ENCODE results near the gene ETV1.

Gene ETV1

GRCh38 chr7:13987395-13987794 lies 2.1 kb downstream of the ETV1 start:
- Histone ChIP-seq H3K27ac (ENCODE audit: low read depth in 2 of 2, low read length in 2 of 2) (no peak overlapping the region), H3K9ac (ENCODE audit: low read depth in 1 of 2, low read length in 2 of 2) (no peak overlapping the region), H3K4me3 (ENCODE audit: low read length in 2 of 2) (no peak overlapping the region)

GRCh38 chr7:13986208-13986607 lies 3.3 kb downstream of the ETV1 start:
- no peak overlapping the region for H3K9ac ChIP-seq (ENCODE audit: low read depth in 1 of 2, low read length in 2 of 2)
- H3K27ac ChIP-seq (ENCODE audit: low read depth in 2 of 2, low read length in 2 of 2) = no peak overlapping the region
- no peaks in the 10 kb centered on the region for H3K9me3 ChIP-seq (ENCODE audit: control insufficient read depth in 2 of 2, low read length in 2 of 2)
- peaks cover 0 to 6% of the 10 kb centered on the region in 2 donors for H3K27me3 ChIP-seq (ENCODE audit: control insufficient read depth in 2 of 2, insufficient read depth in 2 of 2, low read length in 2 of 2)
- H3K4me1 ChIP-seq (ENCODE audit: control insufficient read depth in 2 of 2, insufficient read depth in 2 of 2, low read length in 2 of 2) = peaks cover 5 to 6% of the 10 kb centered on the region in 2 donors
- no peaks in the 10 kb centered on the region for H3K36me3 ChIP-seq (ENCODE audit: control insufficient read depth in 2 of 2, insufficient read depth in 2 of 2, low read length in 2 of 2)
- no peak overlapping the region for H3K4me3 ChIP-seq (ENCODE audit: low read length in 2 of 2)

More at GRCh38 chr7:13987395-13987794, 2.1 kb downstream of the ETV1 start:
- Histone ChIP-seq H3K27me3 (ENCODE audit: control insufficient read depth in 2 of 2, insufficient read depth in 2 of 2, low read length in 2 of 2) (peaks cover 0 to 6% of the 10 kb centered on the region in 2 donors), H3K4me1 (ENCODE audit: control insufficient read depth in 2 of 2, insufficient read depth in 2 of 2, low read length in 2 of 2) (peaks cover 5 to 6% of the 10 kb centered on the region in 2 donors), H3K36me3 (ENCODE audit: control insufficient read depth in 2 of 2, insufficient read depth in 2 of 2, low read length in 2 of 2) (no peaks in the 10 kb centered on the region), H3K9me3 (ENCODE audit: control insufficient read depth in 2 of 2, low read length in 2 of 2) (no peaks in the 10 kb centered on the region)

- Histone ChIP-seq H3K9ac (ENCODE audit: low read depth in 1 of 2, low read length in 2 of 2) (no peak overlapping the region), H3K9me3 (ENCODE audit: control insufficient read depth in 2 of 2, low read length in 2 of 2) (no peaks in the 10 kb centered on the region), H3K36me3 (ENCODE audit: control insufficient read depth in 2 of 2, insufficient read depth in 2 of 2, low read length in 2 of 2) (no peaks in the 10 kb centered on the region), H3K4me1 (ENCODE audit: control insufficient read depth in 2 of 2, insufficient read depth in 2 of 2, low read length in 2 of 2) (peaks cover 4 to 6% of the 10 kb centered on the region in 2 donors), H3K27ac (ENCODE audit: low read depth in 2 of 2, low read length in 2 of 2) (no peak overlapping the region), H3K4me3 (ENCODE audit: low read length in 2 of 2) (no peak overlapping the region), H3K27me3 (ENCODE audit: control insufficient read depth in 2 of 2, insufficient read depth in 2 of 2, low read length in 2 of 2) (peaks cover 0 to 6% of the 10 kb centered on the region in 2 donors)
These were observed 4.4 kb downstream of the ETV1 start for GRCh38 chr7:13984831-13985685.

- Histone ChIP-seq H3K4me1 (ENCODE audit: control insufficient read depth in 2 of 2, insufficient read depth in 2 of 2, low read length in 2 of 2) (peaks cover 0 to 4% of the 10 kb centered on the region in 2 donors), H3K27ac (ENCODE audit: low read depth in 2 of 2, low read length in 2 of 2) (no peak overlapping the region), H3K9me3 (ENCODE audit: control insufficient read depth in 2 of 2, low read length in 2 of 2) (no peaks in the 10 kb centered on the region), H3K9ac (ENCODE audit: low read depth in 1 of 2, low read length in 2 of 2) (no peak overlapping the region), H3K4me3 (ENCODE audit: low read length in 2 of 2) (no peak overlapping the region), H3K36me3 (ENCODE audit: control insufficient read depth in 2 of 2, insufficient read depth in 2 of 2, low read length in 2 of 2) (no peaks in the 10 kb centered on the region), H3K27me3 (ENCODE audit: control insufficient read depth in 2 of 2, insufficient read depth in 2 of 2, low read length in 2 of 2) (no peaks in the 10 kb centered on the region)
These were observed 5.4 kb downstream of the ETV1 start for GRCh38 chr7:13984061-13984460.

- H3K4me1 ChIP-seq (ENCODE audit: control insufficient read depth in 2 of 2, insufficient read depth in 2 of 2, low read length in 2 of 2) = no peaks in the 10 kb centered on the region
These were observed 6.4 kb downstream of the ETV1 start for GRCh38 chr7:13982940-13983677.

GRCh38 chr7:13981070-13981469 lies 8.4 kb downstream of the ETV1 start:
- Histone ChIP-seq H3K27me3 (ENCODE audit: control insufficient read depth in 2 of 2, insufficient read depth in 2 of 2, low read length in 2 of 2) (no peaks in the 10 kb centered on the region), H3K9me3 (ENCODE audit: control insufficient read depth in 2 of 2, low read length in 2 of 2) (no peaks in the 10 kb centered on the region), H3K27ac (ENCODE audit: low read depth in 2 of 2, low read length in 2 of 2) (no peak overlapping the region), H3K4me1 (ENCODE audit: control insufficient read depth in 2 of 2, insufficient read depth in 2 of 2, low read length in 2 of 2) (no peaks in the 10 kb centered on the region), H3K36me3 (ENCODE audit: control insufficient read depth in 2 of 2, insufficient read depth in 2 of 2, low read length in 2 of 2) (no peaks in the 10 kb centered on the region), H3K9ac (ENCODE audit: low read depth in 1 of 2, low read length in 2 of 2) (no peak overlapping the region), H3K4me3 (ENCODE audit: low read length in 2 of 2) (no peak overlapping the region)

More at GRCh38 chr7:13982940-13983677, 6.4 kb downstream of the ETV1 start:
- H3K36me3 ChIP-seq (ENCODE audit: control insufficient read depth in 2 of 2, insufficient read depth in 2 of 2, low read length in 2 of 2) = no peaks in the 10 kb centered on the region
- H3K27ac ChIP-seq (ENCODE audit: low read depth in 2 of 2, low read length in 2 of 2) = no peak overlapping the region
- H3K27me3 ChIP-seq (ENCODE audit: control insufficient read depth in 2 of 2, insufficient read depth in 2 of 2, low read length in 2 of 2) = no peaks in the 10 kb centered on the region
- no peak overlapping the region for H3K9ac ChIP-seq (ENCODE audit: low read depth in 1 of 2, low read length in 2 of 2)
- no peak overlapping the region for H3K4me3 ChIP-seq (ENCODE audit: low read length in 2 of 2)
- H3K9me3 ChIP-seq (ENCODE audit: control insufficient read depth in 2 of 2, low read length in 2 of 2) = no peaks in the 10 kb centered on the region

- no peak overlapping the region for H3K4me3 ChIP-seq (ENCODE audit: low read length in 2 of 2)
- no peak overlapping the region for H3K27ac ChIP-seq (ENCODE audit: low read depth in 2 of 2, low read length in 2 of 2)
- H3K9me3 ChIP-seq (ENCODE audit: control insufficient read depth in 2 of 2, low read length in 2 of 2) = no peaks in the 10 kb centered on the region
- H3K9ac ChIP-seq (ENCODE audit: low read depth in 1 of 2, low read length in 2 of 2) = no peak overlapping the region
- H3K36me3 ChIP-seq (ENCODE audit: control insufficient read depth in 2 of 2, insufficient read depth in 2 of 2, low read length in 2 of 2) = no peaks in the 10 kb centered on the region
- no peaks in the 10 kb centered on the region for H3K27me3 ChIP-seq (ENCODE audit: control insufficient read depth in 2 of 2, insufficient read depth in 2 of 2, low read length in 2 of 2)
- no peaks in the 10 kb centered on the region for H3K4me1 ChIP-seq (ENCODE audit: control insufficient read depth in 2 of 2, insufficient read depth in 2 of 2, low read length in 2 of 2)
These were observed 9.0 kb downstream of the ETV1 start for GRCh38 chr7:13980474-13980873.

- H3K36me3 ChIP-seq (ENCODE audit: control insufficient read depth in 2 of 2, insufficient read depth in 2 of 2, low read length in 2 of 2) = no peaks in the 10 kb centered on the region
- no peak overlapping the region for H3K4me3 ChIP-seq (ENCODE audit: low read length in 2 of 2)
- no peaks in the 10 kb centered on the region for H3K4me1 ChIP-seq (ENCODE audit: control insufficient read depth in 2 of 2, insufficient read depth in 2 of 2, low read length in 2 of 2)
- no peaks in the 10 kb centered on the region for H3K27me3 ChIP-seq (ENCODE audit: control insufficient read depth in 2 of 2, insufficient read depth in 2 of 2, low read length in 2 of 2)
- no peak overlapping the region for H3K27ac ChIP-seq (ENCODE audit: low read depth in 2 of 2, low read length in 2 of 2)
- no peaks in the 10 kb centered on the region for H3K9me3 ChIP-seq (ENCODE audit: control insufficient read depth in 2 of 2, low read length in 2 of 2)
- H3K9ac ChIP-seq (ENCODE audit: low read depth in 1 of 2, low read length in 2 of 2) = no peak overlapping the region
These were observed 9.6 kb downstream of the ETV1 start for GRCh38 chr7:13979671-13980435.

GRCh38 chr7:13976594-13976993 lies 12.9 kb downstream of the ETV1 start:
- no peaks in the 10 kb centered on the region for H3K36me3 ChIP-seq (ENCODE audit: control insufficient read depth in 2 of 2, insufficient read depth in 2 of 2, low read length in 2 of 2)
- no peaks in the 10 kb centered on the region for H3K9me3 ChIP-seq (ENCODE audit: control insufficient read depth in 2 of 2, low read length in 2 of 2)
- no peaks in the 10 kb centered on the region for H3K27me3 ChIP-seq (ENCODE audit: control insufficient read depth in 2 of 2, insufficient read depth in 2 of 2, low read length in 2 of 2)
- no peak overlapping the region for H3K9ac ChIP-seq (ENCODE audit: low read depth in 1 of 2, low read length in 2 of 2)
- H3K4me3 ChIP-seq (ENCODE audit: low read length in 2 of 2) = no peak overlapping the region
- H3K4me1 ChIP-seq (ENCODE audit: control insufficient read depth in 2 of 2, insufficient read depth in 2 of 2, low read length in 2 of 2) = no peaks in the 10 kb centered on the region
- no peak overlapping the region for H3K27ac ChIP-seq (ENCODE audit: low read depth in 2 of 2, low read length in 2 of 2)

- Histone ChIP-seq H3K27ac (ENCODE audit: low read depth in 2 of 2, low read length in 2 of 2) (no peak overlapping the region), H3K4me3 (ENCODE audit: low read length in 2 of 2) (no peak overlapping the region), H3K27me3 (ENCODE audit: control insufficient read depth in 2 of 2, insufficient read depth in 2 of 2, low read length in 2 of 2) (no peaks in the 10 kb centered on the region), H3K4me1 (ENCODE audit: control insufficient read depth in 2 of 2, insufficient read depth in 2 of 2, low read length in 2 of 2) (no peaks in the 10 kb centered on the region), H3K9me3 (ENCODE audit: control insufficient read depth in 2 of 2, low read length in 2 of 2) (no peaks in the 10 kb centered on the region), H3K9ac (ENCODE audit: low read depth in 1 of 2, low read length in 2 of 2) (no peak overlapping the region), H3K36me3 (ENCODE audit: control insufficient read depth in 2 of 2, insufficient read depth in 2 of 2, low read length in 2 of 2) (no peaks in the 10 kb centered on the region)
These were observed 24.4 kb downstream of the ETV1 start for GRCh38 chr7:13965077-13965476.

All from mucosa of rectum (tissue), 2 donors.